ENCODE results near the gene RCN2.

- TF ChIP-seq, protein P1, sequence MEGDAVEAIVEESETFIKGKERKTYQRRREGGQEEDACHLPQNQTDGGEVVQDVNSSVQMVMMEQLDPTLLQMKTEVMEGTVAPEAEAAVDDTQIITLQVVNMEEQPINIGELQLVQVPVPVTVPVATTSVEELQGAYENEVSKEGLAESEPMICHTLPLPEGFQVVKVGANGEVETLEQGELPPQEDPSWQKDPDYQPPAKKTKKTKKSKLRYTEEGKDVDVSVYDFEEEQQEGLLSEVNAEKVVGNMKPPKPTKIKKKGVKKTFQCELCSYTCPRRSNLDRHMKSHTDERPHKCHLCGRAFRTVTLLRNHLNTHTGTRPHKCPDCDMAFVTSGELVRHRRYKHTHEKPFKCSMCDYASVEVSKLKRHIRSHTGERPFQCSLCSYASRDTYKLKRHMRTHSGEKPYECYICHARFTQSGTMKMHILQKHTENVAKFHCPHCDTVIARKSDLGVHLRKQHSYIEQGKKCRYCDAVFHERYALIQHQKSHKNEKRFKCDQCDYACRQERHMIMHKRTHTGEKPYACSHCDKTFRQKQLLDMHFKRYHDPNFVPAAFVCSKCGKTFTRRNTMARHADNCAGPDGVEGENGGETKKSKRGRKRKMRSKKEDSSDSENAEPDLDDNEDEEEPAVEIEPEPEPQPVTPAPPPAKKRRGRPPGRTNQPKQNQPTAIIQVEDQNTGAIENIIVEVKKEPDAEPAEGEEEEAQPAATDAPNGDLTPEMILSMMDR (conservative IDR thresholded peaks at IDR 0.05): no peak
- TF ChIP-seq EZH2 (IDR thresholded peaks at IDR 0.05; ENCODE audit: low read depth): no peak
These were observed 47.2 kb downstream of the RCN2 start for GRCh38 chr15:76978522-76979330.
